HG03469 (cell line): ENCODE results near the gene TEAD1.
"Not testable (repeated sequence)": the region's sequence is repeated elsewhere in the genome, so short reads cannot be mapped to it uniquely, and the experiment has no call there.

Experiments
- ATAC-seq: cut with Tn5 transposase; IDR thresholded peaks from one replicate; pipeline ENCODE4 v1.9.1; 2021; ENCODE audit warnings: mild to moderate bottlenecking, moderate library complexity, moderate number of reproducible peaks; ENCODE audit not compliant: unreplicated experiment

TEAD1 gene

DNA sequence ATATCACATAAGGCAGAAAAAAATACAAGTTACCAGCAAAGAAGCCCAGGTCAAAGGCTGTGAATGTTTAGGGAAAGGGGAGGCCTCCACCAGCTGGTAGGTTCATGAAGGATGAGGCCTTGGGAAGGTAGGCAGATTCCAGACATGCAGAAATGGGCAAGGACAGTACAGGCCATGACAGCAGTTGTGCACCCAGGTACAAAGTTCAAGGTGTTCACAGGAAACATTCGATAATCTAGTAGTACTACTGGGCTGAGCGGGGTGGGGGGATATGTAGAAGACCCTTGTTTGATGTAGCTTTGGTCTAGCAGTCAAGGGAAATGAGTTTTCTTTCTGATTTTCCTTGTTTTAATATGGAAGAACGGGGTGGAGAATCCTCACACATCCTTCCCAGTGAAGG, 182.1 kb downstream of the TEAD1 start:
- ATAC-seq: no peak

DNA sequence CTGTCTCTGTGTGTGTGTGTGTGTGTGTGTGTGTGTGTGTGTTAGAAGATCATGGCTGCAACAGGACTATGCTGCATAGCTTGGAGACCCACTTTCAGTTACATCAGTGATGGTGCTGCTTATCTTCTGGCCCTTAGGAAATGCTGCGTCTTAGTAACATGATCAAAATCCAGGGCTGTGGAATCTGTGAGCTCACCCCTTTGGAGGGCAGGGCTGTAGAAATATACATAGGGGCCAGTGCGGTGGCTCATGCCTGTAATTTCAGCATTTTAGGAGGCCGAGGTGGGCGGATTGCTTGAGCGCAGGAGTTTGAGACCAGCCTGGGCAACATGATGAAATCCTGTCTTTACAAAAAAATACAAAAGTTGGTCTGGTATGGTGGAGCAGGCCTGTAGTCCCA, 183.4 kb downstream of the TEAD1 start:
- no peak for ATAC-seq

DNA sequence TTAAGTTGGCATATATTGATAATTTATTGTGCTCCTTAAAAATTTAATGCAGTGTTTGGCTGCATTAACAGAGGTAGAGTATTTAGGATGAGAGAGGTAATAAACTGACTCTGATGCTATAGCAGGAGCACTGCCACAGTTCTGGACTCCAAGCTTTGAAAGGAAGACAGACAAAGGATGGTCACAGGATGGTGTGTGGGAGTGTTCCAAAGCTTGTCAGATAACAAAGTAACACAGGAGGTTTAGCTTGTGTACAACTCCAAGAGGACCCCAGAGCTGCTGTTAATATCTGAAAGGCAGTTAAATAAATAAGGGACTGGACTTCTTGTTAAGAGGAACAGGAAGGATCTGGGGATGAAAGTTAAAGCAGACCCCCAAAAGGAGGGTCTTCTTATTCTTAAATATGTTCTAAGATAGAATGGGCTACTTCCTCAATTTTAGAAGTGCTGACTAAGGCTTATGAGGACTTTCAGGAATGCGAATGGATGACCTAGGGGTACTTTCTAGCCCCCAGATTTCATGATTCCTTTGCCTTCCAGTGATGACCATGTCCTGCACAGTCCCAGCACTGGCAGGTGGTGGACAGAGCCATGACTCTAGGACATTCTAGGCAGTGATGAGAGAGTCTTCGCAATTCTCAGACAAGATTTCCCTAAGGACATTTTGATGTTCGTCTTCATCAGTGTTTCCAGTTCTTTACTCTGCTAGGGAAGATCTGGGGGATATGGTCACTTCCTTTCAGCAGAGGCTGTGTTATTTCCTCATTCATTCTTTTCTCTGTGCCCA, 185.8 kb downstream of the TEAD1 start:
- ATAC-seq: no peak

DNA sequence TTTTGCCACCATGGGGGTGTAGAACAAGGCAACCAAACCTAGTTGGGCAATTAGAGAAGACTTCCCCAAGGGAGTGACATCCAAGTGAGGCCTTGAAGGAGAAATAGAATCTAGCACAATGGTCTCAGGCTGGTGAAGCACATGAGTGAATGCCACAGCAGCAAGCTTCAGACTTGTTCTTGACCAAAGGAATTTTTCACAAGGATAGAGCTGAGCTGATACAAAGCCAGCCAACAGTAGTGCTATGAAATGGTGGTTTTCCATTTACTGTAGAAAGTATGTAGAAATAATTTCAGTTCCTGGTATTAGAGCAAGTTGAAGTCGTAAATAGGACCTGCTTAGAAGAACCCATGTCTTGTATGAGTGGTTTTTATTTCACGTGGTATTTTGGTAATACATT, 186.6 kb downstream of the TEAD1 start:
- no peak for ATAC-seq

DNA sequence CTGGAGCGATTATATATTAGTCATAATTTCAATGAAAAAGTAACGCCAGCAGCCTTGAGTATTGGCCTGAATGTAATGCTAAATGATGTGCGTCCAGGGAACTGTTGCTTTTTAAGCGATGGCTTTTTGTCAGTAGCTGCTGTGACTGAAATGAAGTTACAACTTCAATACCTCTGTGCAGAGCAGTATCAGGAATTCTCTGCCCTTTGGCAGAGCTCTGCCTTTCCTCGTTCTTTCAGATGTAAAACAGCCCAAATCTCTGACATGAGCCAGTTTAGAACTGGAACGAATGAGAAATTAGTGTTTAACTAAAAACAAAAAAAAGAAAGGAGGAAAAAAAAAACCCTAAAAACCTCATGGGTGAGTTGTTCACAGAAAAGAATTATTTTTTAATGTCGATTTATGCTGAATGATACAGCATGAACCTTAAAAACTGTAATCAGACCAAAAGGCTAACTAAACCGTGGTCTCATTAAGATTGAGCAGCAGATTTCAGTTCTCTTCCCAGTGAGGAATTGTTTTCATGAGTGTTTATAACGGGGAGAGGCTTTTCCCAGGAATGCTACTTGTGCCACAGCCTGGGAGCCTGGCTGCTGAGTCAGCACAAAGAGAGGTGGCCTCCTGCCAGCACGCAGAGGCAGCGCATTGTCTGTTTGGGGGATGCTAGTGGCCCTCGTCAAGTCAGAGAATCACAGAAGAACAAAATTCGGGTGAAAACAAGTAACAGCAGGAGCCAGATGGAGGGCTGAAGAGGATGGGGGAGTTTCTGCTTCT, 188.7 kb downstream of the TEAD1 start:
- no peak for ATAC-seq

DNA sequence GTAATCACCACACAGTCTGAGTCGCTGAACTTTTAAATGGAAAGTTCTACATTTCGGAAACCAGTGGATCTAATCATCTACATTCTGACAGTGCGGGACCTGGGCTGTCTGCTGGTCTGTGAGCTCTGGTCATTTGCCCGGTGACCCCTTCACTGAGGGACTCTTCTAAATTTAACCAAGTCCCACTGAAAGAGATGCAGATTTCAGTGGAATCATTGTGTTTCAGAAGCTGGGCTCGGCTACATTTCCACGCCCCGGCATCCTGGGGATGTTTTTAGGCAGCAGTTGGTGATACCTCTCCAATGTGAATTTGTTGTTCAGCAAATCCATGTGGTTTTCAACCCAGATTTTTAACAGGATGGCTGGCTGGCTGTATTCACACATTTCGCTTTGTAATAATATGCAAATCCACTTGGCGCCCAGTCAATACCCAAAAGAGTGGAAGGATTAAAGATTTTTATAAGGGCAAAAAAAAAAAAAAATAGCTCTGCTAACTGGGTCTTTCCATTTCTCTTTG, 189.4 kb downstream of the TEAD1 start:
- no peak for ATAC-seq

DNA sequence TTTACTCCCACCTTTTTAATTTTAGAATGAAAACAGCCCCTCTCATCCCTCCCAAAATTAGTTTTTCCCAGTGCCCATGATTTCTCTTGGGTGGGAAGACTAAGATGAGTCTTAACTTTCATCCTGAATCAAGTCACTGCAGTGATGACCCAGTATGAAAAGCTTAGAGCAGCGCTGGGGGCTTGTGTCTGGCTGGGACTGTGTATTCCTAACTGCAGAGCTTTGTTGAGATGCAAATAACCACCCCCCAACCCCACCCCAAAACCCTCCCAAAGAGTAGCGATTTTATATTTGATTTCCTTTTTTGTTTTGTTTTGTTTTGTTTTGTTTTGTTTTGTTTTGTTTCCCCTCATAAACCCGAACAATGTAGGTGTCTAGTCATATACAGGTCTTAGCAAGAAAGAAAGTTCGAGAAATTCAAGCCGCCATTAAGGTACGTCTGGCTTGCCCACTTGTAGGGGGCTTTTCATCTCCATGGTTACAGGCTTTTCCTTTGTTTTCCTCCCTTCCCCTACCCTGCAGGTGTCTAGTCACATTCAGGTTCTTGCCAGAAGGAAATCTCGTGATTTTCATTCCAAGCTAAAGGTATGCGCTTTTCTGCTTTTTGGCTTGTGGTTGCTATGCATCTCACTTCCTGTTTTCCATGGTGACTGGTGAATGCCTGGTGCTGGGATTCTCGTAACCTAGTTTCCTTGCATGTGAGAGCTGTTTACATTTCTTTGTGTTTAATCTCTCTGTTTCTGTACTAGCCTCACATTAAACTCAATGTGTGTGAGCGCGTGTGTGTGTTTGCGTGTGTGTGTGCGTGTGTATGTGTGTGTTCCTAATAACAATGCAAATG, 190.3 kb downstream of the TEAD1 start:
- ATAC-seq: no peak

DNA sequence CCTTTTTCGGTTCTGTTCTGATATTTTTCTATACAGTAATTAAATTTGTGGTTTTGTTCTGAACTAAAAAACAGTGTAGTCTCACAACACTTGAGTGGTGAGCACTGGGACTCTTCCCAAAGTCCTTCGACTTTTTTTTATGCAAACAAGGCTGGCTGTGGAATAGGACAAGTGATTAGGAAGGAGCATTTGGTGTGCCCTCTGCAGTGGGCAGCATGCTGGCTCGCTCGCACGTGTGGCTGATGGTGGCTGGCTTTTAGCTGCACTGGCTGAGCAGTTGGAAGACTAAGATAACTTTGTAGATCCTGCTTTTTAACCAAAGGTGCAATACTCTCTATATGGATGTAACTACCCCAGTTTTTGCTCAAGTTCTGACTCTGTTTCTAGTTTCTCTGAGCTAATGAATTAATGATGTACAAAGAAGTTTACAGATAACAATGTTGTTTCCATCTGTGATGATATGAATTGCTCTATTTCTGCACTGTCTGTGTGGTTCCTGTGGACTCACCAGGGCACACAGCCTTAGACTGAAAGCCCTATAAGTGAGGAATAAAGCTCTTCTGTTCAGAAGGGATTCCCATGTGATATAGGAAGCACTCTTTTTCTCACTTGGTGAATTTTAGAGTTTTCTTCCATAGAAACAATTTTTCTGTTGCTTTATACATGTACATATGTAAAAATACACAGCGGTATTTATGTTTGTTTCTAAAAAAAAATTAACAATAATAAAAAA, 191.8 kb downstream of the TEAD1 start:
- no peak for ATAC-seq

DNA sequence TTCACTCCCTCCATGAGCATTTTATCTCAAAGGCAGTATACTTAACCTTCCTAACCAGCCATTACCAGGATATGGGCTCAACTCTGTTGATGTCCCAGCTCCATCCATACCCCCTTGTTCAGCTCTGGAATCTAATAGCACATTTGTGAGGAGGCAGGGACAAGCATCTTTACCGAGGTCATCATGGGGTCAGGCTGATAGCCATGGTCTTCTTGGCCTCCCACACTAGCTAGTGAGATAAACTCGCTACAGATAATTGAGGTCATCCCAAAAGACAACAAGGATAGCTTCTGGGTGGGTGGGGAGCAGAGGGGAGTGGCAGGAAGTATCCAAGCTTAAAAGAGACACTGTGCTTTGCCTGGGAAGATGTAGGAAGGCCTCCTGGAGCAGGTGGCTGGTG, 193.3 kb downstream of the TEAD1 start:
- ATAC-seq: no peak

DNA sequence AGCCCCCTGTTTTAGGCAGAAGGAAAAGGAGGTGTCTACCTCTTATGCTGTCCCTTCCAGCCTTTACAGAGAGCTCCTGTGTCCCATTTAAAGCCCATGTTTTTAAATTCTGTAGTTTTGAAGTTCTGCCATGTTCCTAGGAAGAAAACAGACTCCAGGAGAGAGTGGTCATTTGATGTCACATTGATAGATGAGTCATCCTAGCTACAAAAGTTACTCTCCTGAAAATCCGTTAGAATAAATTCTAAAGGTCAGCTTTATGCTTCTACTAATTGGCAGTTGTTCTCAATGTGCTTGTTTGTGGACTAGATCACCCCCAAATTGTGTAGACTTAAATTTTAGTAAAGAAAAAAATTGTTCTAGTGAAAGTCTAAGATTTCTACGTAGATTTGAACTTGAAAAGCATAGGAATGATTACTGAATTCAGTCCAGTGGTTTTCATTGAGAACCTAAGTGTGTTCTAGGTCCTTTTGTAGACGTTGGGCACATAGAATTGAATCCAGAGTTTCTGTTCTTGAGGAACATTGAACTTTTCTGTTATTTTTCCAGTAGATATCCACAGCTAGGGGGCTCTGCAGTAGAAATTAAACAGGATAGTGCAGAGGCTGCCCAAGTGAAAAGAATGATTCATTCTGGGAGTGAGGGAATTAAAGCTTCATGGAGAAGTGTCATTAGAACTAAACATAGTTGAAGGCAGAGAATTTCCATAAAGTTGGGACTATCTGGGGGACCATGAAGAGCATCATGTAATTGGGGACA, 194.3 kb downstream of the TEAD1 start:
- ATAC-seq: no peak

DNA sequence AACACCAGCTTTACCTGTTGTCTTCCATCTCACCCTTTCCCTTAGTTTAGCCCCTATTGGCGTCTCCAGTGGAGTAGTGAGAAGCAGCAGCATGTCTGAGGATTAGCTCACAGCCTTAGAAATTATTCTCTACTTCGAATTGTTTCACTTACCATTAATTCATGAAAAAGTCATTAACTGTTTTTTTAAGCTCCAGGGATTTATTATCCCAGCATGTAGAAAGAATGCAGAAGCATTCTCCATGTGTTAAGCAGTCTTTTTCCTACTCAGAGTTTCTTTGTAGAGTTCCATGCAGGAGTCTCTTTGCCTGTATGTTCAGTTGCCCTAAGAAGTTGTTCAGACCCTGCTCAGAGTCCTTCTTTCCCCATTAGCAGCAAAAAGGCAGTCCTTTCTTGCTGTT, 197.0 kb downstream of the TEAD1 start:
- no peak for ATAC-seq

DNA sequence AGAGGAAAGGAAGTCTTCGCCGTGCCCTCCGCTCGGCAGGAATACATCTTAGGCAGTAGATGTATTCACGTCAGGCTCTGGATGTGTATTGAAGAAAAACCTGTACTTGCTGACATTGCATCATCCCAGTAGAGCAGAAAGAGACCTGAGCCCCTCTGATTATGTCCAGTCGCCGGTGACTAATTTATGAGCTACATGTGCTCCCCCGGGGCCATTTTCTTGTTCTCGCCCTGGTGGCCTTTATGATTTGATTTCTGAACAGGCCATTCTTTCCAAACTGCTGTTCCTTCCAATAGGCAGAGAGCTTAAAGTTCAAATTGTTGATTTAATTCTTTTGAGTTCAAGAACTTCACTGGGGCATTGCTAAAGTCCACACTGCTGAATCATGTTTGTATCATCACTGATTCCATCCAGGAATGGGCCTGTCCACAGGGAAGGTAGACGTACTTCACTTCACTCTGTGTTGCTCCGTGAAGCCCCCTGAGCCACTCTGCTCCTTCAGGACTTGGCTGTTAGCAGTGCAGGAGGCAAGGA, 197.6 kb downstream of the TEAD1 start:
- ATAC-seq: no peak

DNA sequence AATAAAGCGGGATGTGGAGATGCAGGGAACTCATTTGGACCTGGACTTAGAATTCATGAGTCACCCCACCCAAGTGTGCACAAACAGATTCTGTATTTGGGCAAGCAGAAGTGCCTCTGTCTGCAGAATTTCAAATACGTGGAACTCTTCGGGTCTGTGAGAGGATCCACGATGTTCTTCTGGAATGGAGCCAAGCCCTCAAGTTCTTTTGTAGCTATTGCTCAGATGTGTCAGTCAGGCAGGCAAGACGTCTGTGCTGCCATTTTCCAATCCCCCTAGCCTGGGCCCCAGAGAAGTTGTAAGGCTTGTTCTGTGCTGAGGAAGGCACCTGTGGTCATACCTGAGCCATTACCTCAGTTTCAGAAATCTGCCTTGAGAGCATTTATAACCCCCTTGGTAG, 202.1 kb downstream of the TEAD1 start:
- ATAC-seq: no peak

DNA sequence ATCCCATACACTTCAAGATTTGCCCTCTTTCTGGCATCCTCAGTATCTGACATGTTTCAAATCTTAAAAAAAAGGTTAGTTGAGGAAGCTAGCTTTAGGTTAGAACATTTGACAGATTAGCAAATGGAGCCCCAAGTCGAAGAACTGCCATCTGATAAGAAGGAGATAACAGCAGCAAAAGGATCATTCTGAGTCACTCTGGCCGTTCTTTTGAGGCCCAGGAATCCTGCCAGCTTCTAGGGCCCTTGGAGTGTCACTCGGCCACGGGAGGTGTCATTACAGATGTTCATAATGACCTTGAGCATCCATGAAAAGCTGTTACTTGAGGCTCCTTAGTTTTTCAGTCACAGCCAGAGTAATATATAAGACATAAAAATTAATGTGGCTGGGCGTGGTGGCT, 202.8 kb downstream of the TEAD1 start:
- ATAC-seq: no peak

DNA sequence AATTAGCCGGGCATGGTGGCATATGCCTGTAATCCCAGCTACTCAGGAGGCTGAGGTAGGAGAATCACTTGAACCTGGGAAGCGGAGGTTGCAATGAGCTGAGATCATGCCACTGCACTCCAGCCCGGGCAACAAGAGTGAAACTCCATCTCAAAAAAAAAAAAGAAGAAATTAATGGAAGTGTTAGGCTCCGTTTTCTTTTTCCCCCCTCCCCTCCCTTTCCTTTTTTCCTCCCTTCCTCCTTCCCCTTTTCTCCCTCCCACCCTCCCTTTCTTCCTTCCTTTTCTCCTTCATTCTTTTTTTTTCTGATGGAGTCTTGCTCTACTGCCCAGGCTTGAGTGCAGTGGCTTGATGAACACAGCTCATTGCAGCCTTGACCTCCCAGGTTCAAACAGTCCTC, 203.3 kb downstream of the TEAD1 start:
- ATAC-seq: not testable (repeated sequence)

DNA sequence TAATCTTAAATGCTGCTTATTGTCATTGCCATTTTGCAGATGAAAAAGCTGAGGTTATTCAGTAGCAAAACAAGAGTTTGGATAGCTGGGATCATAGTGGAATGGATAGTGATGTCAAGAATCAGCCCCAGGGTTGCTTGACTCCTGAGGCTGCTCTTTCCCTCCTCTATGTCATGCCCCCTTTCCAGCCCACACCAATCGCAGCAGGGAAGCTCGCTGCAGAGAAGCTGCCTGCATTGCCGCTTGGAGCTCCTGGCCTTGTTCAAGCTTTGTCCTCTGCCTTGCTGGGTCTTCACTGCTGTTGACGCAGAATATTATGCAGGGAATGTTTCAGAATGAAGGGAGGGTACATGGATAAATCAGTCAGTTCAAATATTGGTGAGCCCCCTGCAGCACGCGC, 206.1 kb downstream of the TEAD1 start:
- ATAC-seq: no peak

DNA sequence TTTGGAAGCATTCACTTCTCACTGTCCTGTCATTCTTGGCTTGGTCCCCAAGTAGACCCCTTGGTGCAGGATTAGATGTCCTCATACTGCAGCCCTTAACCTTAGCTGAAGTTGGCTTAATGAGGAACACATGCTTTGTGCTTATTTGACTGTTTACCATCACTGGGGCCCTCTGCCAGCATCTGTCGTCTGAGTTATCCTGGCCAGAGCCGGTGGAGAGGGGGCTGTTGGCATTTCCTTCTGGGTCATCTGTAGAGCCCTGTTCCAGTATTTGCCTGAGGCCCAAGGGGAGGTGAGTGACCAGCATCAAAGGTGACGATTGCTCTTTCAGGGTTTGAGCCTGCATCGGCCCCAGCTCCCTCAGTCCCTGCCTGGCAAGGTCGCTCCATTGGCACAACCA, 208.4 kb downstream of the TEAD1 start:
- ATAC-seq: no peak

DNA sequence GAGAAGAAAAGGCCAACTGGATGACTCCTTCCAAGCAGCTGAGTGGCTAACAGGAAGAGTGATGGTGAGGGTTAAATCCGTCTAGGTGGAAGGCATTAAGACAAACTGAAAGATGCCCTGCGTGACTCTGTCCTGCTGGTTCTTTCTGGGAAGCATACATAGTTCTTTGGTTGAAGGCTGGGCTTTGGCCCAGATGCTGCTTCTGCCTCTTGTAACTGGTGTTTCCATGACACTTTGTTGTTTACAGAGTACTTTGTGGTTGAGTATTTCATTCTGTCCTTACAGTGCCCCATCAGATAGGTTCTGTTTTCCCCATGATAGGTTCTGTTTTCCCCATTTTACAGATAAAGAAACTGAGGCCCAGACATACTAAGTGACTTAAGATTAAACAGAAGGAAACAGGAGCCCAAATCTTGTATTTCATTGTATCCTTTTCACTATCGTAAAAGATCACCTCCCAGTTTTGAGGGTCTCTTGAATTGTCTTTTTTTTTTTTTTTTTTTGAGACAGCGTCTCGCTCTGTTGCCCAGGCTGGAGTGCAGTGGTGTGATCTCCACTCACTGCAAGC, 210.6 kb downstream of the TEAD1 start:
- no peak for ATAC-seq

DNA sequence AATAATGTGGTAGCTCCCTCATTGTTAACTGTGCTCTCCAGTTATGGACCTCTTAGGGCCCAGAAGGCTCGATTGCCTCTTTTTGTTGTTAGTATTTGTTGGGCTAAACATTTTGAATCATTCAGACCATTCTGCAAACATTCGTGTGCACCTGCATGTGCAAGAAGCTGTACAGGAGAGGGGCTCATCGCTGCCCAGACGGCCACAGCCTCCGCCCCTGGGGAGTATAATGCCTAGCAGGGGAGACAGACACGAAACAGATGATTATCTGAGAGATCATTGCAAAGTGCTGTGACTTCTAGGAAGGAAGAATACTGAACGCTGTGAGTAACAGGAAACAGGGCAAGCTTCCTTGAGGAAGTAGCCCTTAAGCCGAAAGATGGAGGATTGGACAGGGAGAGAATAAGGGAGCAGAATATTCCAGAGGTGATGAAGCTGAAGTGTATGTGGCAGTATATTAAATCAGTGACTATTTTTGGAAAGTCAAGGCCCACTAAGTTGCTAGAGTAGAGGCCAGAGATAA, 211.6 kb downstream of the TEAD1 start:
- no peak for ATAC-seq
